ENCODE data around the gene PIANP.

- TF ChIP-seq, protein P1, sequence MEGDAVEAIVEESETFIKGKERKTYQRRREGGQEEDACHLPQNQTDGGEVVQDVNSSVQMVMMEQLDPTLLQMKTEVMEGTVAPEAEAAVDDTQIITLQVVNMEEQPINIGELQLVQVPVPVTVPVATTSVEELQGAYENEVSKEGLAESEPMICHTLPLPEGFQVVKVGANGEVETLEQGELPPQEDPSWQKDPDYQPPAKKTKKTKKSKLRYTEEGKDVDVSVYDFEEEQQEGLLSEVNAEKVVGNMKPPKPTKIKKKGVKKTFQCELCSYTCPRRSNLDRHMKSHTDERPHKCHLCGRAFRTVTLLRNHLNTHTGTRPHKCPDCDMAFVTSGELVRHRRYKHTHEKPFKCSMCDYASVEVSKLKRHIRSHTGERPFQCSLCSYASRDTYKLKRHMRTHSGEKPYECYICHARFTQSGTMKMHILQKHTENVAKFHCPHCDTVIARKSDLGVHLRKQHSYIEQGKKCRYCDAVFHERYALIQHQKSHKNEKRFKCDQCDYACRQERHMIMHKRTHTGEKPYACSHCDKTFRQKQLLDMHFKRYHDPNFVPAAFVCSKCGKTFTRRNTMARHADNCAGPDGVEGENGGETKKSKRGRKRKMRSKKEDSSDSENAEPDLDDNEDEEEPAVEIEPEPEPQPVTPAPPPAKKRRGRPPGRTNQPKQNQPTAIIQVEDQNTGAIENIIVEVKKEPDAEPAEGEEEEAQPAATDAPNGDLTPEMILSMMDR (IDR thresholded peaks at IDR 0.05; ENCODE audit: insufficient read depth, low read length) = no peak
- no peak for TF ChIP-seq POLR2AphosphoS5 (IDR thresholded peaks at IDR 0.05; ENCODE audit: low read depth)
- TF ChIP-seq REST (IDR thresholded peaks at IDR 0.05; ENCODE audit: insufficient replicate concordance, low read depth) = no peak
These were observed 49.8 kb downstream of the PIANP start for GRCh38 chr12:6650832-6651231.
